K562 treated with DMSO at 1 percent for 24 hours (cell line): ENCODE results near the gene PIK3CB. TPM values are rescaled to one million over a fixed set of nuclear protein-coding genes. Genes with fewer than 3 reads are reported as not detected.

ENCODE experiments used
- total RNA-seq: library from RNA; unstranded; fragments of 300-600 nt; gene quantifications from 2 replicates; pipeline ENCODE4 v1.2.3, GENCODE V29; 2022; ENCODE audit warnings: low read depth; ENCODE audit not compliant: insufficient read depth

PIK3CB gene
- total RNA-seq = 38.5 and 39.7 TPM in 2 replicates

GRCh38 chr3:138834596-138835396, at the start of gene PIK3CB:
TSS of gene PIK3CB (minus strand) at chr3:138834928. CDS start at chr3:138759343, 75,585 bp downstream.

GRCh38 chr3:138608322-138609135, 226.2 kb downstream of the PIK3CB start, which contains the start of gene FAIM:
TSS of gene FAIM (plus strand) at chr3:138608771. CDS start at chr3:138619727, 10,956 bp downstream.

Other genes starting within 250 kb of the PIK3CB start
- gene CEP70, start 240.7 kb downstream of the PIK3CB start, total RNA-seq = 10.5 and 14.3 TPM in 2 replicates
- gene FAIM, start 226.2 kb downstream of the PIK3CB start, total RNA-seq = 1.0 and 2.2 TPM in 2 replicates
- gene FOXL2, start 112.2 kb upstream of the PIK3CB start, total RNA-seq = 34.3 and 35.5 TPM in 2 replicates
- gene FOXL2NB, start 112.3 kb upstream of the PIK3CB start, total RNA-seq = 9.1 and 13.9 TPM in 2 replicates
- not detected in 2 replicates for gene PRR23A, start 171.3 kb upstream of the PIK3CB start, total RNA-seq
- gene PRR23B, start 186.0 kb upstream of the PIK3CB start, total RNA-seq = not detected in 2 replicates
- not detected in 2 replicates for gene PRR23C, start 210.0 kb upstream of the PIK3CB start, total RNA-seq